ENCODE results near the gene ZFAND6.
"Not testable (repeated sequence)": the region's sequence is repeated elsewhere in the genome, so short reads cannot be mapped to it uniquely, and the experiment has no call there.

Gene ZFAND6

DNA sequence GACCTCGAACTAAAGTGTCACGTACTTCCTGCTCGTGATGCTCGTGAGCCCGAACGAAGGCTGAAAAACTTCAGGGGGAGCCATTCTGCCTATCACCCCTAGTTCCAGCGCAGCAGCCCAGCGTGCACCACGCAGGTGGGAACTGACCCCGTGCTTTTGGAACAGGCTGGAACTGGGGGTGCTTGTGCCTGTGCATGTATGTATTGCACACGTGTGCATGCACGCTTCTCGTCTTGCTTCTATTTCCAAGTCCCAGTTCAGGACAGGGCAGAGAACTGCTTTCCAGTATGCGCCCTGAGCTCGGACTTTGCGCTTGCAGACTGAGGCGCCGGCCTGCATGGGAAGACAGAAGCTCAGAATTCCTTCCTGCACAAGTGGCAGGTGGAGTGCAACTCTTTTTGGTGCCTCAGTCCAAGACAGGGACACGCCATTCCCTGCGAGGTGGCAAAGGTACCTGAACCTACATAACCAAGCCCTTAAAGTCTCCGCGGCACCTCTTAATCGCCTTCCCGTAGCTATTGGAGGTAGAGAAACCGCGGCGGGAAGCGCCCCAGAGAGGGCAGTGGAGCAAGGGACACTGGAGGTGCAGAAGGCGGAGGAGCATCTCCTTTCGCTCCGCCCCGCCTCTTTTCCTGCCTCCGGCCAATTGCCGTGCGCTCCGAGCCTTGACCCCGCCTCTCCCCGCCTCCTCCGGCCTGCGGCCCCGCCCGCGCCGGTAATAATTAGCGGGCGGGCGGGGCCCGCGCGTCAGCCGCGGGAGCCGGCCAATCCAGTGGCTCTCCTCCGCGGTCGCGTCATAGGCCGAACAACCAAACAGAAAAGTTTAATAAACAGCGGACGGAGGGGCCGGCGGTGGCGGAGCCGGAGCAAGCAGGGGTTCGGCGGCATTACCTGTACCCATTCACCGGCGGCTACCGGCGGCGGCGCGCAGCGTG is at the start of gene ZFAND6:
Gene ZFAND6, plus strand, starts transcription at position 826 of the 935 bp plus-strand sequence. CDS start 60,669 bp downstream, outside the sequence.
- DNase-seq, result peak; percentile 64

GRCh38 chr15:80010131-80010673 is 49.3 kb upstream of the ZFAND6 start:
- no peak for DNase-seq

DNA sequence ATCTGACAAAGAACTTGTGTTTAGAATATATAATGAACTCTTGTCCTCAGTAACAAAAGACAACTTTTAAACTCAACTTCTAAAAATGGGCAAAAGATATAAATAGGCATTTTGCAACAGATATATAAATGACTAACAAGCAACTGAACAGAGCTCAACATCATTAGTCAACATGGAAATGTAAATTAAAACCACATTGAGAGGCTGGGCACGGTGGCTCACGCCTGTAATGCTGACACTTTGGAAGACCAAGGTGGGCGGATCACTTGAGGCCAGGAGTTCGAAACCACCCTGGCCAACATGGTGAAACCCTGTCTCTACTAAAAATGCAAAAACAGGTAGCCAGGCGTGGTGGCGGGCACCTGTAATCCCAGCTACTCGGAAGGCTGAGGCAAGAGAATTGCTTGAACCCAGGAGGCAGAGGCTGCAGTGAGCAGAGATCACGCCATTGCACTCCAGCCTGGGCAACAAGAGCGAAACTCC is 48.4 kb upstream of the ZFAND6 start:
- DNase-seq, result not testable (repeated sequence)

DNA sequence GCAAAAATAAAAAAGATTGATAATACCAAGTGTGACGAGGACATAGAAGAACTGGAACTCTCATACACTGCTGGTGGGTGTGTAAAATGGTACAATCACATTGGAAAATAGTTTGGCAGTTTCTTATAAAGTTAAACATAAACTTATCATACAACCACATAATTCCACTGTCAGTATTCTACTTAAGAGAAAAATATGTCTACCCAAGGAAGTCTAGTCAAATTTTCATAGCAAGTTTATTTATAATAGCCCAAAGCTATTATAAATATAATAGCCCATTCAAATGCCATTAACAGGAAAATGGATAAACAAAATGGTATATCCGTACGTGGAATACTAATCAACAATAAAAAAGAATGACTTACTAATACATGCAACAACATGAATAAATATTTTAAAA is 47.9 kb upstream of the ZFAND6 start:
- no peak for DNase-seq

GRCh38 chr15:80012060-80012726 is 47.3 kb upstream of the ZFAND6 start:
- no peak for DNase-seq

DNA sequence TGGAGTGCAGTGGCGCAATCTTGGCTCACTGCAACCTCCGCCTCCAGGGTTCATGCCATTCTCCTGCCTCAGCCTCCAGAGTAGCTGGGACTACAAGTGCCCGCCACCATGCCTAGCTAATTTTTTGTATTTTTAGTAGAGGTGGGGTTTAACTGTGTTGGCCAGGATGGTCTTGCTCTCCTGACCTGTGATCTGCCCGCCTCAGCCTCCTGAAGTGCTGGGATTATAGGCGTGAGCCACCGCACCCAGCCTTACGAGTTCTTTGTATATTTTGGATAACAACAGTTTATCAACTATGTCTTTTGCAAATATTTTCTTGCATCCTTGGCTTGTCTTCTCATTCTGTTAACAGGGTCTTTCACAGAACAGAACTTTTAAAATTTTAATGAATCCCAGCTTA is 45.3 kb upstream of the ZFAND6 start:
- not testable (repeated sequence) for DNase-seq

GRCh38 chr15:80015156-80015555 is 44.3 kb upstream of the ZFAND6 start:
- DNase-seq, result no peak

GRCh38 chr15:80016506-80016905 is 43.0 kb upstream of the ZFAND6 start:
- DNase-seq, result not testable (repeated sequence)

DNA sequence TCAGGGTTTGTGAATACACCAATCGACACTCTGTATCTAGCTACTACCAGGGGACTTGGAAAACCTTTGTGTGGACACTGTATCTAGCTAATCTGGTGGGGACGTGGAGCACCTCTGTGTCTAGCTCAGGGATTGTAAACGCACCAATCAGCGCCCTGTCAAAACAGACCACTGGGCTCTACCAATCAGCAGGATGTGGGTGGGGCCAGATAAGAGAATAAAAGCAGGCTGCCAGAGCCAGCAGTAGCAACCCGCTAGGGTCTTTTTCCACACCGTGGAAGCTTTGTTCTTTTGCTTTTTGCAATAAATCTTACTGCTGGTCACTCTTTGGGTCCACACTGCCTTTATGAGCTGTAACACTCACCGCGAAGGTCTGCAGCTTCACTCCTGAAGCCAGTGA is 42.3 kb upstream of the ZFAND6 start:
- DNase-seq, result not testable (repeated sequence)

DNA sequence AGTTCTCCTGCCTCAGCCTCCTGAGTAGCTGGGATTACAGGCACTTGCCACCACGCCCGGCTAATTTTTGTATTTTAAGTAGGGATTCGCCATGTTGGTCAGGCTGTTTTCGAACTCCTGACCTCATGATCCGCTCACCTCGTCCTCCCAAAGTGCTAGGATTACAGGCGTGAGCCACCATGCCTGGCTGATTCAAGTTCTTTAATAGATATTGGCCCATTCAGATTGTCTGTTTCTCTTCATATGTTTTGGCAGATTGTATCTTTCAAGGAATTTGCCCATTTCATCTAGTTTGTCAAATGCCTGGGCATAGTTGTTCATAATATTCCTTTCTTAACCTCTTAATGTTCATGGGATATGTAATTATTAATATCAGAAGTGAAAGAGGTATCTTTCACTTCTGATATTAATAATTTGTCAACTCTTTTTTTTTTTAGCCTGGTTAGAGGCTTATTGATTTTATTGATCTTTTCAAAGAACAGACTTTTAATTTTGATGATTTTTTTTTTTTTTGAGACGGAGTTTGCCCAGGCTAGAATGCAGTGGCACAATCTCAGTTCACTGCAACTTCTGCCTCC is 40.2 kb upstream of the ZFAND6 start:
- DNase-seq, result no peak

DNA sequence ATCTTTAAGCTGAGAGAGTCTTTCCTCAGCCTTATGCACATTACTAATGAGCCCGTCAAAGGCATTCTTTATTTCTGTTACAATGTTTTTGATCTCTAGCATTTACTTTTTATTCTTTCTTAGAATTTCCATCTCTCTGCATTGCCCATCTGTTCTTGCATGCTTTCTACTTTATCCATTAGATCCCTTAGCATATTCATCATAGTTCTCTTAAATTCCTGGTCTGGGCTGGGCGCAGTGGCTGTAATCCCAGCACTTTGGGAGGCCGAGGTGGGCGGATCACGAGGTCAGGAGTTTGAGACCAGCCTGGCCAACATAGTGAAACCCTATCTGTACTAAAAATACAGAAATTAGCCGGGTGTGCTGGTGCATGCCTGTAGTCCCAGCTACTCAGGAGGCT is 39.3 kb upstream of the ZFAND6 start:
- DNase-seq, result not testable (repeated sequence)

GRCh38 chr15:80020731-80021130 is 38.7 kb upstream of the ZFAND6 start:
- DNase-seq, result no peak

DNA sequence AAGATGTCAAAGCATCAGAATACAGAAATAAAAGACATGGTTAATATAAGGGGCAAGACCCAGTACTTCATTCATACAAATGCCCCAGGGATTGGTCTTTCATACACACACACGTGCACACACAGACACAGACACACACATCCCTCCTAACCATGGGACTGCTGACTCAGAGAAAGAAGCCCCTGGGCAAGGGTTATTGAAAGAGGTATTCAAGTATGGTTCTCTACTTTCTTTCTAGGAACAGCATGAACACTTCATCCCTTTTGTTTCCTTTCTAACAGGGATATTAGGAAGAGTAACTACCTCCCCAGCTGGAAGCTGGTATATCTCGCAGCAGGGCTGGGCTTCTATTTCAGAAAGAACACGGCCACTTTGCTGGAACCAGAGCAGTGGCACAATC is 33.2 kb upstream of the ZFAND6 start:
- DNase-seq, result no peak

DNA sequence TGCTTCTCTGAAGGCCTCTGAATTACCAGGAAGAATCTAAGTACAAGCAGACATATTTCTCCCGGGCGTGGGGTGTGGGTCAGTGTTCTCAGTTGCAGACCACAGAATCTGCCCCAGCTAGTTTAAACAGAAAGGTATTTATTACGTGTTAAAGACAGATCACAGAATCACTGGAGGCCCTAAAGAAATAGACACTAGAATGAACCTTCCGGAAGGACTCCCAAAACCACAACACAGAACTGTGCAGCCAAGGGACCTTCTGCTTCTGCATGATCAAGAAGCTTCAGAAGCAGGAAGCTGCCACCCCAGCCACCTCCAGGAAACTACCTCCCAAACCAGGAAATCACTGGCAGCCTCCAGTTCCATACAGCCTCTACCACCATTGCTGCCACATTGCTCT is 32.7 kb upstream of the ZFAND6 start:
- no peak for DNase-seq

GRCh38 chr15:80028937-80029336 is 30.5 kb upstream of the ZFAND6 start:
- no peak for DNase-seq

- DNase-seq, result no peak
Measured at GRCh38 chr15:80031841-80032240, 27.6 kb upstream of the ZFAND6 start.

- no peak for DNase-seq
Measured at GRCh38 chr15:80034629-80035028, 24.8 kb upstream of the ZFAND6 start.

GRCh38 chr15:80036071-80036470 is 23.4 kb upstream of the ZFAND6 start:
- peak; percentile 25 for DNase-seq

GRCh38 chr15:80041494-80042253 is 17.8 kb upstream of the ZFAND6 start:
- no peak for DNase-seq

DNA sequence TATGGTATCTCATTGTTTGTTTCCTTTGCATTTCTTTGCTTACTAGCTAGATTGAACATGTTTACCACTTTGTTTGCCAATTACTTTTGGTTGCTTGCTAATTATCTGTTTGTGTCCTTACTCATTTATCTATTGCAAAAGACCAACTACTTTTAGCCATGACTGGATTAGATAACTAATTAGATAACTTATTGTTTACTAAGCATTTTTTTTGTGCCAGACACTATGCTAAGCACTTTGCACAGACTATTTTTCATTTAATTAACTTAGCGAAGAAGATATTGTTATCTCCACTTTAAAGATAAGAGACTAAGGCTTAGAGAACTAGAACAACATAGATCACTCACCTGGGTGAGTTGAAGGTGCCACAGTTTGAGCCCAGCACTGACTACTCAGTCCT is 16.9 kb upstream of the ZFAND6 start:
- DNase-seq, result no peak

- not testable (repeated sequence) for DNase-seq
Measured at GRCh38 chr15:80045219-80045618, 14.3 kb upstream of the ZFAND6 start.

GRCh38 chr15:80049046-80049445 is 10.4 kb upstream of the ZFAND6 start:
- DNase-seq, result no peak

All from NCI-H2107 (cell line).